Measurements from ENCODE around the gene CACNA1B.

The CACNA1B gene

GRCh38 chr9:138077126-138077525 lies 199.5 kb downstream of the CACNA1B start:
- DNase-seq = peak; percentile 20

- DNase-seq = peak; percentile 13
These were observed 200.4 kb downstream of the CACNA1B start for GRCh38 chr9:138077898-138078540.

- DNase-seq = peak; percentile 15
These were observed 201.3 kb downstream of the CACNA1B start for GRCh38 chr9:138078846-138079245.

GRCh38 chr9:138080979-138081378 lies 203.4 kb downstream of the CACNA1B start:
- no peak for DNase-seq

GRCh38 chr9:138082918-138083636 lies 205.5 kb downstream of the CACNA1B start:
- peak; percentile 20 for DNase-seq

- peak; percentile 12 for DNase-seq
These were observed 206.3 kb downstream of the CACNA1B start for GRCh38 chr9:138083873-138084272.

- DNase-seq = no peak
These were observed 208.0 kb downstream of the CACNA1B start for GRCh38 chr9:138085568-138085967.

- DNase-seq = peak; percentile 0
These were observed 214.5 kb downstream of the CACNA1B start for GRCh38 chr9:138092057-138092456.

GRCh38 chr9:138094028-138094427 lies 216.4 kb downstream of the CACNA1B start:
- DNase-seq = no peak

- DNase-seq = peak; percentile 25
These were observed 218.4 kb downstream of the CACNA1B start for GRCh38 chr9:138095813-138096518.

GRCh38 chr9:138096519-138096845 lies 218.9 kb downstream of the CACNA1B start:
- DNase-seq = peak; percentile 34

- peak; percentile 30 for DNase-seq
These were observed 220.0 kb downstream of the CACNA1B start for GRCh38 chr9:138097501-138097991.

GRCh38 chr9:138098116-138098907 lies 220.7 kb downstream of the CACNA1B start:
- DNase-seq = peak; percentile 39

GRCh38 chr9:138098908-138099791 lies 221.6 kb downstream of the CACNA1B start:
- DNase-seq = peak; percentile 22

GRCh38 chr9:138099803-138100598 lies 222.4 kb downstream of the CACNA1B start:
- DNase-seq = peak; percentile 13

- DNase-seq = peak; percentile 37
These were observed 223.2 kb downstream of the CACNA1B start for GRCh38 chr9:138100711-138101350.

GRCh38 chr9:138101444-138102234 lies 224.1 kb downstream of the CACNA1B start:
- peak; percentile 40 for DNase-seq

- DNase-seq = peak; percentile 33
These were observed 224.9 kb downstream of the CACNA1B start for GRCh38 chr9:138102246-138103051.

Measured in activated CD8-positive, alpha-beta memory T cell treated with anti-CD3 and anti-CD28 coated beads, Interleukin-2, amount 50 U/mL, for 48 hours (primary cell).